Panc1 (cell line): ENCODE measurements around the gene KIF26B. TPM values are rescaled to one million over a fixed set of nuclear protein-coding genes. Genes with fewer than 3 reads are reported as not detected.

Experiments
- ATAC-seq: fragments of 200-7000 bp; cut with Tn5 transposase; 2 replicates; pipeline ENCODE4 v1.9.1; 2020; ENCODE audit warnings: mild to moderate bottlenecking, moderate library complexity
- BruUV-seq: library from RNA; stranded (reverse); fragments of 400-500 nt; replicated peaks from 2 replicates; lab custom pipeline; 2021; lab: Mats Ljungman, UMichigan
- CTCF ChIA-PET: fragments of 300-600 bp; sonication (Branson Sonifier 250); formaldehyde crosslinking; loops from one replicate; lab custom pipeline; 2022; ENCODE audit warnings: antibody characterized with exemption; lab: Charles Lee
- POLR2A ChIA-PET: fragments of 300-600 bp; sonication (Branson Sonifier 250); formaldehyde crosslinking; loops from one replicate; lab custom pipeline; 2022; ENCODE audit warnings: antibody characterized with exemption; lab: Charles Lee
- DNase-seq: peaks from one replicate; pipeline ENCODE4 v3.0.0-alpha.2; 2010; ENCODE audit warnings: low read depth, low spot score
- H3K27ac ChIP-seq: 2 replicates; pipeline ENCODE4 v1.5.1; 2011; ENCODE audit warnings: mild to moderate bottlenecking, low read length, inconsistent platforms
- H3K27me3 ChIP-seq: fragments of 200-500 bp; sonication (Bioruptor generic); 2 replicates; pipeline ENCODE4 v1.6.0; 2014; ENCODE audit warnings: low read length, inconsistent platforms; ENCODE audit not compliant: control insufficient read depth, insufficient read depth
- H3K36me3 ChIP-seq: fragments of 200-500 bp; sonication (Bioruptor generic); 2 replicates; pipeline ENCODE4 v1.5.1; 2014; ENCODE audit warnings: inconsistent platforms, mild to moderate bottlenecking, low read length, moderate library complexity; ENCODE audit not compliant: control insufficient read depth, insufficient read depth
- H3K4me1 ChIP-seq: 2 replicates; pipeline ENCODE4 v1.5.1; 2011; ENCODE audit warnings: inconsistent platforms, mild to moderate bottlenecking, low read length, moderate library complexity; ENCODE audit not compliant: control insufficient read depth, insufficient read depth
- H3K4me3 ChIP-seq, 2 experiments: 2 replicates each; pipeline ENCODE4 v1.5.1; 2011 to 2012; ENCODE audit warnings: low read depth in 2 of 2, low read length in 2 of 2, mild to moderate bottlenecking in 2 of 2, inconsistent platforms in 1 of 2, moderate library complexity in 1 of 2
- H3K9me3 ChIP-seq: fragments of 200-500 bp; sonication (Bioruptor generic); 2 replicates; pipeline ENCODE4 v1.5.1; 2014; ENCODE audit warnings: low read depth, mild to moderate bottlenecking, inconsistent platforms, low read length, moderate library complexity; ENCODE audit not compliant: control insufficient read depth, insufficient read depth
- CTCF ChIP-seq: fragments of 450-650 bp; IDR thresholded peaks from 2 replicates; pipeline ENCODE4 v1.5.1; 2017; ENCODE audit warnings: mild to moderate bottlenecking
- POLR2AphosphoS5 ChIP-seq: IDR thresholded peaks from 2 replicates; pipeline ENCODE4 v1.6.1; 2012; ENCODE audit warnings: mild to moderate bottlenecking, low read depth, low read length, moderate library complexity
- SIN3A ChIP-seq: IDR thresholded peaks from 2 replicates; pipeline ENCODE4 v1.6.1; 2012; ENCODE audit warnings: low read depth, mild to moderate bottlenecking, low read length, moderate library complexity, borderline replicate concordance; ENCODE audit not compliant: insufficient read depth
- TCF7L2 ChIP-seq: IDR thresholded peaks from 2 replicates; pipeline ENCODE4 v1.6.1; 2011; ENCODE audit warnings: mild to moderate bottlenecking, low read depth, low read length, inconsistent platforms
- in situ Hi-C: cut with HindIII; loops from 2 replicates; pipeline ENCODE4 v1.10.0; 2016; ENCODE audit warnings: low sequenced_read_pairs, low pct_unique_long_range_greater_than_20kb
- intact Hi-C: fragments of 100-400 bp; cut with micrococcal nuclease; formaldehyde crosslinking; loops from one replicate; pipeline ENCODE4 v1.10.0; 2022; ENCODE audit not compliant: unreplicated experiment
- total RNA-seq: library from RNA; stranded (reverse); gene quantifications from one replicate; pipeline ENCODE4 v1.2.1, GENCODE V29; 2021; ENCODE audit not compliant: unreplicated experiment
- TF ChIP-seq, protein P1 (sequence below), 2 experiments: IDR thresholded peaks; 2 replicates each; pipeline ENCODE4 v1.6.1; 2011 to 2012; ENCODE audit warnings: low read depth in 2 of 2, control low read depth in 1 of 2, low read length in 1 of 2, mild to moderate bottlenecking in 1 of 2, moderate library complexity in 1 of 2; ENCODE audit not compliant: insufficient read depth in 1 of 2

The KIF26B gene
- total RNA-seq, 1 experiment from 2014 or later, result 0.33 TPM

DNA sequence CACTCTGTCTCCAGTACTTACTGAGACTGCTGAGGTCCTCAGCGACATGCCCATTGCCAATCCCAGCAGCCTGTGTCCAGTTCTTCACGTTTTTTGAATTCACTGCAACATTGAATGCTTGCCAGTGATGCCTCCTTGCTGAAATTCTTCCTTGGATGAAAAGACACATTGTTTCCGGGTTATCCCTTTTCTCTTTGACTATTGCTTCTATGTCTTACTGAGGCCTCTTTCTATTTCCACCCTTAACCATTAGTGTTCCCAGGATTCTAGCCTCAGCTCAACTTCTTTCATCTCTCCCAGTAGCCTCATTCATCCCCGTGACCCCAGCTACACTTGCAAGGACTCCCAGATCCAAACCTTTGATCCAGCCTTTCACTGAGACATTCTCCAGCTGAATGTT is 46.5 kb upstream of the KIF26B start:
- DNase-seq (no peak), ATAC-seq (no peak)
- in situ Hi-C loops (no loop called here), intact Hi-C loops (no loop called here)
- Histone ChIP-seq H3K9me3 (no peaks in the 10 kb centered on the region), H3K36me3 (no peaks in the 10 kb centered on the region), H3K27me3 (no peaks in the 10 kb centered on the region), H3K27ac (no peak overlapping the region), H3K4me3 (no peak overlapping the region), H3K4me1 (no peaks in the 10 kb centered on the region; the same call in 1 of the 2 replicates)
- TF ChIP-seq SIN3A (no peak), TCF7L2 (no peak), POLR2AphosphoS5 (no peak), CTCF (no peak)
- TF ChIP-seq, protein P1, sequence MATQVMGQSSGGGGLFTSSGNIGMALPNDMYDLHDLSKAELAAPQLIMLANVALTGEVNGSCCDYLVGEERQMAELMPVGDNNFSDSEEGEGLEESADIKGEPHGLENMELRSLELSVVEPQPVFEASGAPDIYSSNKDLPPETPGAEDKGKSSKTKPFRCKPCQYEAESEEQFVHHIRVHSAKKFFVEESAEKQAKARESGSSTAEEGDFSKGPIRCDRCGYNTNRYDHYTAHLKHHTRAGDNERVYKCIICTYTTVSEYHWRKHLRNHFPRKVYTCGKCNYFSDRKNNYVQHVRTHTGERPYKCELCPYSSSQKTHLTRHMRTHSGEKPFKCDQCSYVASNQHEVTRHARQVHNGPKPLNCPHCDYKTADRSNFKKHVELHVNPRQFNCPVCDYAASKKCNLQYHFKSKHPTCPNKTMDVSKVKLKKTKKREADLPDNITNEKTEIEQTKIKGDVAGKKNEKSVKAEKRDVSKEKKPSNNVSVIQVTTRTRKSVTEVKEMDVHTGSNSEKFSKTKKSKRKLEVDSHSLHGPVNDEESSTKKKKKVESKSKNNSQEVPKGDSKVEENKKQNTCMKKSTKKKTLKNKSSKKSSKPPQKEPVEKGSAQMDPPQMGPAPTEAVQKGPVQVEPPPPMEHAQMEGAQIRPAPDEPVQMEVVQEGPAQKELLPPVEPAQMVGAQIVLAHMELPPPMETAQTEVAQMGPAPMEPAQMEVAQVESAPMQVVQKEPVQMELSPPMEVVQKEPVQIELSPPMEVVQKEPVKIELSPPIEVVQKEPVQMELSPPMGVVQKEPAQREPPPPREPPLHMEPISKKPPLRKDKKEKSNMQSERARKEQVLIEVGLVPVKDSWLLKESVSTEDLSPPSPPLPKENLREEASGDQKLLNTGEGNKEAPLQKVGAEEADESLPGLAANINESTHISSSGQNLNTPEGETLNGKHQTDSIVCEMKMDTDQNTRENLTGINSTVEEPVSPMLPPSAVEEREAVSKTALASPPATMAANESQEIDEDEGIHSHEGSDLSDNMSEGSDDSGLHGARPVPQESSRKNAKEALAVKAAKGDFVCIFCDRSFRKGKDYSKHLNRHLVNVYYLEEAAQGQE (IDR thresholded peaks at IDR 0.05; ENCODE audit: insufficient read depth in 1 of 2, low read depth in 2 of 2, low read length in 1 of 2), result no peak
- BruUV-seq, result no TSS peak
- POLR2A ChIA-PET, result no interaction called here
- CTCF ChIA-PET, result interaction anchor here (0.5 kb wide), 1 partner anchor 46 kb away, joined by 3 read pairs; no protein-coding TSS in a partner anchor

DNA sequence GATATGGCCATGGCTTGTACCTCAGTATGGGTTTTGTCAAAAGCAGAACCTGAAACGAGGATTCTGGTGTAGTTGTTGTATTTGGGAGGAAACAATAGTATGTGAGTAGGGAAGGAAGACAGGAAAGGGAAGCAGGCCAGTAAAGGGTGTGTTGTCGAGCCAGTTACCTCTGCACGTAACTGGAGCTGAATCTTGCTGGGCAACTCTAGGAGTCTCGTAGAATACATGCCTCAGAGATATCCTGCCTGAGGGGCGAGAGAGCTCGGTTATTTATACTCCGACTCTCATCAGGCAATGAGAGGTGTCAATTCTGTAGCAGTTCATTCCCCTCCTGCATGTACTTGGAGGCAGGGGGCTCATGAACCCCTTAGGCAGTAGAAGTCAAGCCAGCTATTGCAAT is 45.9 kb upstream of the KIF26B start:
- BruUV-seq, result no TSS peak
- ATAC-seq, result no peak
- ChIA-PET CTCF (no interaction called here), POLR2A (no interaction called here)
- Histone ChIP-seq H3K27ac (no peak overlapping the region), H3K27me3 (no peaks in the 10 kb centered on the region), H3K9me3 (no peaks in the 10 kb centered on the region), H3K4me1 (no peaks in the 10 kb centered on the region; the same call in 1 of the 2 replicates), H3K4me3 (no peak overlapping the region), H3K36me3 (no peaks in the 10 kb centered on the region)
- no peak for DNase-seq
- TF ChIP-seq CTCF, result no peak
- TF ChIP-seq, protein P1 (IDR thresholded peaks at IDR 0.05; ENCODE audit: insufficient read depth in 1 of 2, low read depth in 2 of 2, low read length in 1 of 2), result no peak
- TF ChIP-seq POLR2AphosphoS5, result no peak
- no peak for TF ChIP-seq TCF7L2
- TF ChIP-seq SIN3A, result no peak
- intact Hi-C loops, result no loop called here
- in situ Hi-C loops, result no loop called here
